C4-2B (cell line): ENCODE measurements around the gene EIF3L.

Experiments
- CTCF ChIP-seq: fragments of 450-650 bp; conservative IDR thresholded peaks from 2 replicates; pipeline ENCODE4 v1.5.1; 2017; ENCODE audit warnings: mild to moderate bottlenecking
- ZFX ChIP-seq: fragments of 450-650 bp; IDR thresholded peaks from 2 replicates; pipeline ENCODE4 v1.6.1; 2017

- no peak for TF ChIP-seq CTCF
- TF ChIP-seq ZFX: no peak
These were observed 64.1 kb downstream of the EIF3L start for GRCh38 chr22:37913233-37913721.
